NCI-H510A treated with DMSO at 0.1 percent for 48 hours (cell line): ENCODE results near the gene ELOA2.
"Not testable (repeated sequence)": the region's sequence is repeated elsewhere in the genome, so short reads cannot be mapped to it uniquely, and the experiment has no call there.

Source experiments
- DNase-seq: peaks from one replicate; lab custom pipeline; 2025; lab: John Stamatoyannopoulos, UW

The ELOA2 gene, protein sequence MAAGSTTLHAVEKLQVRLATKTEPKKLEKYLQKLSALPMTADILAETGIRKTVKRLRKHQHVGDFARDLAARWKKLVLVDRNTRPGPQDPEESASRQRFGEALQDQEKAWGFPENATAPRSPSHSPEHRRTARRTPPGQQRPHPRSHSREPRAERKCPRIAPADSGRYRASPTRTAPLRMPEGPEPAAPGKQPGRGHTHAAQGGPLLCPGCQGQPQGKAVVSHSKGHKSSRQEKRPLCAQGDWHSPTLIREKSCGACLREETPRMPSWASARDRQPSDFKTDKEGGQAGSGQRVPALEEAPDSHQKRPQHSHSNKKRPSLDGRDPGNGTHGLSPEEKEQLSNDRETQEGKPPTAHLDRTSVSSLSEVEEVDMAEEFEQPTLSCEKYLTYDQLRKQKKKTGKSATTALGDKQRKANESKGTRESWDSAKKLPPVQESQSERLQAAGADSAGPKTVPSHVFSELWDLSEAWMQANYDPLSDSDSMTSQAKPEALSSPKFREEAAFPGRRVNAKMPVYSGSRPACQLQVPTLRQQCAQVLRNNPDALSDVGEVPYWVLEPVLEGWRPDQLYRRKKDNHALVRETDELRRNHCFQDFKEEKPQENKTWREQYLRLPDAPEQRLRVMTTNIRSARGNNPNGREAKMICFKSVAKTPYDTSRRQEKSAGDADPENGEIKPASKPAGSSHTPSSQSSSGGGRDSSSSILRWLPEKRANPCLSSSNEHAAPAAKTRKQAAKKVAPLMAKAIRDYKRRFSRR

GRCh38 chr18:47035156-47035671 lies at the start of gene ELOA2:
Gene ELOA2, minus strand, starts transcription at chr18:47035621. Its CDS starts 357 bp downstream, at chr18:47035264.
- no peak for DNase-seq

- no peak for DNase-seq
Observed at GRCh38 chr18:47081578-47081977, 46.2 kb upstream of the ELOA2 start.

DNA sequence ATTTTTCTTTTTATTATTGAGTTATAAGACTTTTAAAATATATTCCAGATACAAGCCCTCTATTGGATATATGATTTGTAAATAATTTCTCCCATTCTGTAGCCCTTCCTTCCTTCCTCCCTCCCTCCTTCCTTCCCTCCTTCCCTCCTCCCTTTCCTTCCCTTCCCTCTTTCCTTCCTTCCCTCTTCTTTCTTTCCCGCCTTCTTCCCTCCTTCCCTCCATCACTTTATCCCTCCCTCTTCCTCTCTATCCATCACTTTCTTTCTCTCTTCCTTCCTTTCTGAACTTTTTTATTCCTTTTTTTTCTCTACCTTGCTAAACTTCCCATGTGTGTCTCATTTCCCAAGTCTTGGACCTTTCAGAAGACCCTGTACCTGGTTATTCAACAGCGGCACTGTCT lies 45.5 kb upstream of the ELOA2 start:
- no peak for DNase-seq

- DNase-seq, result no peak
Observed at GRCh38 chr18:47077111-47077510, 41.7 kb upstream of the ELOA2 start.

GRCh38 chr18:47075098-47075883 lies 39.9 kb upstream of the ELOA2 start:
- DNase-seq, result peak; percentile 0

DNA sequence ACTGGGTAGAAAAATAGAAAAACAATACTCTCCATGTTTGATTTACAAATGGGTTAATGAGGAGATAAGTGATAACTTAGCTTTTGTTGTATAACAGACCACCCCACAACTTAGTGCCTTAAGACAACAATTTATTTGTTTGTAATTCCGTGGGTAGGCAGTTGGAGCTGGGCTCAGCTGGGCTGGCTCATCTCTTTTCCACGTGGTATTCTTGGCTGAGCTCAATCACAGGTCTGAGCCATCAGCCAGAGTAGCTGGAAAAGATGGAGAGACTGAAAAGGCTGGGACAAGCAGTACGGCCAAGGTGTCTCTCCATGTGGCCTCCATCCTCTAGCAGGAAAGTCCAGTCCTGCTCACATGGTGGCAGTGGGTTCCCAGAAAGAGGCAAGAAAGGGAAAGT lies 32.2 kb upstream of the ELOA2 start:
- DNase-seq, result no peak

DNA sequence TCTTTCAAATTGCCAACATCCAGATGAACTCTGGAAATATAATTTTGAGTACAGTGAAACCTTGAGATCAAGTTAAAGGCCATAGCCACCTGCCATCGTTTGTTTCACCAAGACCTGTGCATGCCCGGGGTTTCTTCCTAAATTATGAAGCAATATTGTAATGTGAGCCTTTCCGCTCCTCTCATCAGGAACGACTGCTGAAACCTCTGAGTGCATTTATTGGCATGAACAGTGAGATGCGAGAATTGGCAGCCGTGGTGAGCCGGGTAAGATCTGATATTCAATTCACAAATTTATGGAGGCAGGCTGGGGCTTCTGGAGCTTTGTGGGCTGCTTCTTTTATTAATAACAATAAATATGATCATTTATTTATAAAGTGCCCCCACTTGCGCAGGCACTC lies 27.7 kb upstream of the ELOA2 start:
- no peak for DNase-seq

DNA sequence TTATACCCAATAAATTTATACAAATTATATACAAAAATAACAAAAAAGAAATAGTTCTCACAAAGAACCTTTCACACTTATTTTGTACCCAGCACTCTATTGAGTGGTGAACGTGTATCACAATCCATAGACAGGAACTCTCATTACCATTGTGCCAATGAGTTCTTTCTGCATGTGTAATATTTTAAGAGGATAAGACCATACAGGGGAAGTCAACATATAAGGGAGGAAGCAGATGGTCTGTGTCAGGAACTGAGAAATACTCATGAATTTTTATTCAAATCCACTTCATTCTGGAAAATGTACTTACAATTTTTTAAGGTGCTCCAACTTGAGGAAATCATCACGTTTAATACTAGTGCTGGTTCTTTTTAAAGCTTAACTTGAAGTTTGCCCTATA lies 27.1 kb upstream of the ELOA2 start:
- DNase-seq, result no peak

DNA sequence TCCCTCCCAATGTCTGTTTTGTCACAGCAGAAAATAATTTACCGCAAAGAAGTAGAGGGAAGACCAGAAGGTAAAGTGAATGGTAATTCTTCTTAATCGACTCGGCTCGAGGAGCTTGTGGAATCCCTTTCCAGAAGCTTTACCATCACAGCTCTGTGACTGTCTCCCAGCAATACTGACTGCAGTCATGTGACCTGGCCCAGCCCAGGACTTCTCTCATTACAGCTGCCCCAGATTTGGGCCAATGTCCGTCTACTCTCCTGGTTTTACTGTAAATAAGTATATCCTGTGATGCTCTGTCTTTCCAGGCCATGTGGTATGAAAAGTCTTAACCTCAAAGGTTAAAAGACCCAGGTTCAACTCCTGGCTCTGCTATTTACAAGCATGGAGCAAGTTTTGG lies 18.9 kb upstream of the ELOA2 start:
- no peak for DNase-seq

DNA sequence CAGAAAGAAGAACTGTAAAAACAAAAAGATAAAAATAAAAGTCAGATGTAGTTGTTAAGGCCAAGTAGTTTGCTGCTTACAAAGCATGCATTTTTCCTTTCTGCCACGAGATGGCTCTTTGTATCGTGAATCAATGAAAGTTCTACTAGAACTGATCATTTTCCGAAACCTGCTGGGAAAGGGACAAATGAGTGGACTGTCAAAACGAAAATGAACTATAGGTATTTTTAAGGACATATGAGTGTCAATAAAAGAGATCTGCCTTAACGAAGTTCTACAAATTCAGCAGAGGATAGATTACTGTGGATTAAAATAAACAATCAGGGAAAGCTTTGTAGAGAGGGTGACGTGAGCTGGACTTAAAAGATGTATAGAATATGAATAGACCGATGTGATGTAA lies 15.0 kb upstream of the ELOA2 start:
- DNase-seq, result peak; percentile 21

- no peak for DNase-seq
Observed at GRCh38 chr18:47040982-47041381, 5.6 kb upstream of the ELOA2 start.

- no peak for DNase-seq
Observed at GRCh38 chr18:47036927-47037578, 1.6 kb upstream of the ELOA2 start.

DNA sequence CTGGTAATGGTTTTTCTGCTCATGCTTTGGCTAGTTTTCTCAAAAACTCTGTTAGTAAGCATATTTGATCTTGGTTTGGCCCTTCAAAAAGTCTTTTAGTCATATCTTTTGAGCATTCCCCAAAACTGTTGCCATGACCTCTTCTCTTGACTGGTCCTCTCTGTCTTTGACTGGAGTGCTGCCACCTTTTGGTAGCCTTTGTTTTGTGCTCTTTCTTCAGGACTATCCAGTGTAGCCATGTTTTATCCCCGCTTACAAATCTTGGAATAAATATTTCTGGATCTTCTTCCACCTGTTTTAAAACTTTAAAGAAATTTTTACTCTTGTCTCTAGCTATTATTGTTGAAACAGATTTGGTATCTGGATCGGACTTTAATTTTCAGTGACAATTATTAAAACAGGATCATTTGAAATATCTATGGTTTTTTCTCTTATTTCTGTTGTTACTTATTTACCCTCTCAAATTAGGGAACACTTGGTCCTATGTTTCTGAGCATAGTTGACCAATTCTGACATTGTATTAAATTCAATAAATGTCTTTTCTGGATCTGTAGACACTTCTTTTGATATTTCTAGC lies 965 bp upstream of the ELOA2 start:
- peak; percentile 29 for DNase-seq

DNA sequence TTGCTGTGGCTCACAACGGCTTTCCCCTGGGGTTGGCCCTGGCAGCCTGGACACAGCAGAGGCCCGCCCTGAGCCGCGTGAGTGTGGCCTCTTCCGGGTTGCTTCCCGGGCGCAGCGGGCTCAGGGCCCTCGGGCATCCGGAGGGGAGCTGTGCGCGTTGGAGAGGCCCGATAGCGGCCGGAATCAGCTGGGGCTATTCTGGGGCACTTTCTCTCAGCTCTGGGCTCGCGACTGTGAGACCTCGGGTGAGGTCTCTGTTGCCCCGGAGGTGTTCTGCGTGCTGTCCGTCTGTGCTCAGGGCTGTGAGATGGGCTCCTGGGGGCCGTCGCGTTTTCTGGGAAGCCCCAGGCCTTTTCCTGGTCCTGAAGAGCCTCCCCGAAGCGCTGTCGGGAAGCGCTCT lies 830 bp downstream of the ELOA2 start:
- not testable (repeated sequence) for DNase-seq

GRCh38 chr18:47032945-47033344 lies 2.5 kb downstream of the ELOA2 start:
- DNase-seq, result no peak

DNA sequence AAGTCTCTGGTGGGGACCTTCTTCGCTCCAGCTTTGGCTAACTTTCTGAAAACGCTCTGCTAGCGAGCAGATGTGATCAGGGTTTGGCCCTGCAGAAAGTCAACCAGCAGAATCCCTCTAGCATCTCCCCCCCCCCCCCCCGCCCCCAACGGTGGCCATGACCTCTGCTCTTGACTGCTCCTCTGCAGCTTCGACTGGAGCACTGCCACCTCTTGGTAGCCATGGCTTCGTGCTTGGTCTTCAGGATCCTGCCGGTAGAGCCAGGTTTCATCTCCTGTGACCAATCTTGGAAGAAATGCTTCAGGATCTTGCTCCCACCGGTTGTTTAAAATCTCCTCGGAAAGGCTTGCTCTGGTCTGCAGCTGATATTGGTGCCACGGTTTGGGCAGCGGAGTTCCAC lies 4.5 kb downstream of the ELOA2 start:
- not testable (repeated sequence) for DNase-seq

DNA sequence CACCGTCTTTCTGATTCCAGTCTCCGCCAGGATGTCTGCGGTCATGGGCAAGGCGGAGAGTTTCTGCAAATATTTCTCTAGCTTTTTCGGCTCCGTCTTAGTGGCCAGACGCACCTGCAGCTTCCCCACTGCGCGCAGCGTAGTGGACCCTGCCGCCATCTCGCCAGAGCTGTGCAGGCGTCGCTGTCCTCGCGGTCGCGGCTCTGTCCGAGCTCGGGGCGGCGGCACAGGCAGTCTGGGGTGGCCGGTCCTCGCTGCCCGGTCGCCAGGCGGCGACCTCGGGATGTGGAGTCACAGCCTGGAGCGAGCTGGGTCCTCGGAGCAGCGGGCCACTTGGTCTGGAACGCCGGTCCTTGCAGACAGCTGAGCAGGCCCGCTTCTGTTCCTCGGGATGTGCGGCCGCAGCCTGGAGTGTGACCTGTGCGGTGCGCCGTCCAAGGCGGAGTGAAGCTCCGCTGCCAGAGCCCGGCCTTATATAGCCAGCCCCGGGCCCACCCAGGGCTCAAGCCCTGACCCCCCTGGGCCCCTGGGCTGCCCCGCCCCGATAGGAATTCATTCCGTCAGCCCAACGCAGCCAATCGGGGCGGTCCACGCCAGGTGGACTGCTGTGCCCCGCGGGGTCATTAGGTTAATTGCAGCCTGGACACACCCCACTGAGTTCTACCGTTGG lies 5.6 kb downstream of the ELOA2 start:
- DNase-seq, result not testable (repeated sequence)

GRCh38 chr18:47028738-47029137 lies 6.7 kb downstream of the ELOA2 start:
- DNase-seq, result not testable (repeated sequence)

DNA sequence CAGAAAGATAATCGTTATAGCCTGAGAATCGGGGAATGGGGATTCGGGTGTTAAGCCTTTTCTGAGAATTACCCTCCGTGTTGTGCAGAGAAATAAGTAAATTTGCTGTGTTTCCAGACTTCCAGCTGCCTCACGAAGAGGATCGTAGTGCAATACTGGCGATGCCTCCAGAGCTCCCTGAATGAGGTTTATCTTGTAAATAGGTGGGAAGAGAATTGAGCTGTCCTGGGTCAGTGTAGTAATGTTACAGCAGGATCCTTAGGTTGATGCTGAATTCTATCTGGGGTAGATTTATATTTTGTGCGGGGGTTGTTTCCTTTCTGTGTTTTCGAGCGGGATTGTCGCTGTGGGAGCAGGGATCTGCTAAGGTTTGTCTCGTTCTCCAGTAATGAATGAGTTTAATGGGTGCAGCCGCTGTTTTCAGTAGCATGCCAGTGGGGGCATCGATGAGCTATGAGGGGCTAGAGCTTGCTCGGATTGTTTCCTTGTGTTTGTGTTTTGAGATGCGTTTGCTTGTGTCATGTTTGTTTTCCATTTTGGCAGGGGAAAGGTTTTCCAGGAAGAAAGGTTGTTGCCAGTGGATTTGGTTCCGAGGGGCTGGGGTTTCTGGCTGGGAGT lies 9.8 kb downstream of the ELOA2 start:
- DNase-seq, result not testable (repeated sequence)

- DNase-seq, result not testable (repeated sequence)
Observed at GRCh38 chr18:47023769-47024465, 11.5 kb downstream of the ELOA2 start.
